NCI-H446 treated with DMSO at 0.1 percent for 48 hours (cell line): ENCODE results near the gene CLDN22.
"Not testable (repeated sequence)": the region's sequence is repeated elsewhere in the genome, so short reads cannot be mapped to it uniquely, and the experiment has no call there.

Source experiments
- DNase-seq: peaks from one replicate; lab custom pipeline; 2025; lab: John Stamatoyannopoulos, UW

CLDN22 gene

GRCh38 chr4:183347146-183347545 is 27.1 kb upstream of the CLDN22 start:
- no peak for DNase-seq

DNA sequence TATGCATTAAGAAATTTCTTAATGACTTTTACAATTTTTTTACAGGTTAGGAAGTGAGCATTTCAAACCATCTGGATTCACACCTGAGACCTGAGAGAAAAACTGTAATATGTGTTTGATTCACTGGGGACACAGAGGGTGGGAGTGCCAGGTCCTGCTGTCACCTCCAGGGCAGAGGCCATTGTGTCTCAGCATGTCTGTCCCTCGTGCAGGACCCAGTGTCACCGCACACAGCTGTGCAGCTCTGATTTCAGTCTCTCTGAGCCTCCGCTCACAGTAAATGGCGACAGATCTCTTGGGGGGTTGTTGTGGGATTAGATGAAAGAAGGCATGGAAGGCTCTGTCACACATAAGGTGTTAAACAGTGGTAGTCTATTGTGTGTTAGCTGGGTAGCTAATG is 25.2 kb upstream of the CLDN22 start:
- DNase-seq = no peak

DNA sequence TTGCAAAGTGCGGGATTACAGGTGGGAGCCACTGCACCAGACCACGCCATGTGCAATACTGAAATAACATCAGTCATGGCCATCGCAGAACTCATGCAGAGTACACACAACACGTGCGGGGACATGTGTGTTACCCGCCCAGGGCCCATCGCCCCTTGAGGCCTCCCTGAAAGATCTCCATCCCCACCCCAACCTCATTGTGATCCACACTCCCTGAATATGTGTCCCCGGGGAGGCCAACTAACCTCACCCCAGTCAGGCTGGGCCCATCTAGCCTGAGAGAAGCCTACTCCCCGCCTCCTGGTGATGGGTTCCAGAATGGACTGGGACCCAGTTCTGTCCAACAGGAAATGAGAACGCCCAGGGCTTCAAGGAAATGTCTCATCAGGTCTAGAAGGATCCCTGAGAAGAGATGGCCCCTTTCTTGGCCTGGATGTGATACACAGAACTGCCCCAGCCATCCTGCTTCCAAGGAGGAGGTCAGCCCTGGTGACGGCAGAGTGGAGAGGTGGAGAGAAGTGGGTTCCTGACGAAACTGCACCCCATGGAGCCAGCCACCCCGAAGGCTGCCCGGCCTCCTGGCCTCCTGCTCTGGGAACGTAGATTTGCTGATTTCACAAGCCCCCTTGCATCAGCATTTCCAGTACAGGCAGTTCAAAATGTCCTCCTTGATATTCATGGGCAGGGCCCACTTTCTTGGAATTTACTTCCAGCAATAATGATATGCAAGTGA is 24.6 kb upstream of the CLDN22 start:
- DNase-seq = no peak

DNA sequence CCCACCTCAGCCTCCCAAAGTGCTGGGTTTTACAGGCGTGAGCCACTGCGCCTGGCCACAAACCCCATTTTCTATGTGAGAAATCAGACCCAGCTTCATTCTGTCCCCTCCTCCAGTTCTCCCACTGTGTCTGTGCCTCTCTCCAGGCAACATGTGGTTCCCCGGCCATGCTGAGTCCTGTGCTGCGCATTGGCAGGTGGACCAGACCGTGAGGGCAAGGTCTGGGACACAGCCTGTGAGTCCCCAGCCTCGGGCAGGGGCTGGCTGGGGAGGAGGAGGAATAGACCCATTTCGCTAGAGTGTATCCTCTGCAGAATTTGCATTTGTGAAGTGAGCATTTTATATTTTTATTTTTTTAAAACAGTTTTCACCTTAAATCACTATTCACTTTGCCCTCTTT is 23.7 kb upstream of the CLDN22 start:
- no peak for DNase-seq

GRCh38 chr4:183342541-183343533 is 22.8 kb upstream of the CLDN22 start:
- no peak for DNase-seq

DNA sequence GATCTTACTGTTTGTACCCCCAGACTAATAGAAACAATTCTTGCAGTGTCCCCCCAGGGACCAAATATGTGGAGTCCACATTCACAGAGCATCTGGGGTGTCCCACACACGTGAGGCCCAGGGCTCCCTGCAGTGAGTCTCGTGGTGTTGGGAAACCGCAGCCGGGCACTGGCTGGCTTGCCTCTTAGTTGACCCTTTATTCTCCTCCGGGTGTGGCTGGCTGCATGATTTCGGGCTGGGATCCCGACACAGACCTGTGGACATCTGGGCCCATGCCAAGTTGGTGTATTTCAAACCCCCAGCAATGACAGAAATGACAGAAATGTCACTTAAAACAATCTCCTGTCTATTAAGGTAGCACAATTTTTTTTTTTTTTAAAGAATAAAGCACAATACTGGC is 17.8 kb upstream of the CLDN22 start:
- DNase-seq = no peak

- DNase-seq = no peak
These were observed 17.3 kb upstream of the CLDN22 start for GRCh38 chr4:183337349-183337748.

GRCh38 chr4:183335369-183335940 is 15.4 kb upstream of the CLDN22 start:
- no peak for DNase-seq

- no peak for DNase-seq
These were observed 13.9 kb upstream of the CLDN22 start for GRCh38 chr4:183333983-183334382.

DNA sequence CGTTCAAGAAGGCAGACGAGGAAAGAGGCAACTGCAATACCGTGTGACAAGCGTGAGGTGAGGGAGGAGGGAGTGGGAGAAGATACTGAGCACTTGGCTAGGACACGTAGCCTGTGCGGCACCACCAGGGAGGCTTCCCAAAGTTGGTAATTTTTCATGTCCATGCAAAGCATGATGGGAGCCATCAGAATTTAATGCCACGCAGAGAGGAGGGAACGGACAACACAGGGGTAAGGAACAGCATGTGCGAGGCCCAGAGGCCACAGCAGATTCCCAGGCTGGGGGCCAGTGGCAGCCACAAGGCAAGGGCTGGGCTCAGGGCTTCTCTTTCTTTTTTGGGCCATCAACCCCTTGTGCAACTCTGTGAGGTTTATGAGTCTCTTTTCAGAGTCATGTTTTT is 13.1 kb upstream of the CLDN22 start:
- DNase-seq = no peak

- no peak for DNase-seq
These were observed 12.4 kb upstream of the CLDN22 start for GRCh38 chr4:183332447-183332846.

DNA sequence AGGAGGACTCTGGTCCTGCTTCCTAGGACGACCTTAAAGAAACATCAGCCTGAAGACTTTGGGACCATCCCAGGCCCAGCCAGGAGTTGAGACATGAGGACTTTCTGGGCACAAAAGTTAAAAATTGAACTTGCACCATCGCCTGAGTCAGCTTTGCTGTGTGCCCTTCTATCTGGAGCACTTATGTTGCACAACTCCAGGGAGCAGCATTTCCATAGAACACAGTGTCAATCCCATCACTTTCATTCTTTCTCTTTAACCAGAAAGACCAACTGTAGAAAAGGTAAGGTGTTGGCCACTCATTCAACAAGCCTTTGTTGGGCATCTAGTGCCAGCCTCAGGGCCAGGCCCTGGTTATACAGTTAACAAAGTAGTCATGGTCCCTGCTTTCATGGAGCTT is 10.8 kb upstream of the CLDN22 start:
- no peak for DNase-seq

GRCh38 chr4:183329954-183330742 is 10.1 kb upstream of the CLDN22 start:
- DNase-seq = no peak

DNA sequence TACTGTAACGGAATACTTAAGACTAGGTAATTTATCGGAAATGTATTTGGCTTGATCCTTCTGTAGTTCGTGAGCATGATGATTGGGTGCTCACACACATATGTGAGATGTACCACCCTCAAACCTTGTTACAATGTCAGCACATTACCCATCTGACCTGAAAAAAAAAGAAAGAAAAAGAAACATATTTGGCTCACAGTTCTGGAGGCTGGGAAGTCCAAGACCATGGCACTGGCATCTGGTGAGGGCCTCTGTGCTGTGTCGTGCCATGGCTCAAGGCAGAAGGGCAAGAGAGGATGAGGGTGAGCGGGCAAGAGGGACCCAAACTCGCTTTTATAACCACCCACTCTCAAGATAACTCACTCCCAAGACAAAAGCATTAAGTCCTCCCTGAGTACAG is 9.2 kb upstream of the CLDN22 start:
- no peak for DNase-seq

GRCh38 chr4:183328832-183329231 is 8.8 kb upstream of the CLDN22 start:
- DNase-seq = no peak

DNA sequence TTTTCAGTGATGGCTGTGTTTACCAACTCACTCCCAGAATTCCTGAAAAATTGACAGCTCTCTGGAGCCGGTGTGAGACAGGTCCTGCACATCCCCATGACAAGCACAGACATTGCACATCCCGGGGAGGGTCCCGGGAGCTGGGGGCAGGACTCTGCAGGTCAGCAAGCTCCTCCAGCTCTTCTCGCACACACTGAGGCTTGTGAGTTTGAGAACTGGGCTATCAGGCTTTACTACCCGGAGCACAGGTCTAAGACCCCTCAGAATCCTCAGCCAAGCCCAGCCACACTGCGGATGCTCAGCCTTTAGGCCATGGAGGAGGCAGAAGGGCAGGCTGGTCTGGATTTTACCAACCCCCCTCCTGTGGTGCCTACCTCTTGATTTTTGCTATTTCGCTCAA is 7.8 kb upstream of the CLDN22 start:
- DNase-seq = no peak

GRCh38 chr4:183326853-183327252 is 6.8 kb upstream of the CLDN22 start:
- no peak for DNase-seq

DNA sequence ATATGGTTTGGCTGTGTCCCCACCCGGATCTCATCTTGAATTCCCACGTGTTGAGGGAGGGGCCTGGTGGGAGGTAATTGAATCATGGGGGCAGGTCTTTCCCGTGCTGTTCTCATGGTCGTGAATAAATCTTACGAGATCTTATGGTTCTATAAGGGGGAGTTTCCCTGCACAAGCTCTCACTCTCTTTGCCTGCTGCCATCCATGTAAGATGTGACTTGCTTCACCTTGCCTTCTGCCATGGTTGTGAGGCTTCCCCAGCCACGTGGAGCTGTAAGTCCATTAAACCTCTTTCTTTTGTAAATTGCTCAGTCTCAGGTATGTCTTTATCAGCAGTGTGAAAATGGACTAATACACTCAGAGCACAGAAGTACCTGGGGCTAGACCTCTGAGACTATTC is 6.3 kb upstream of the CLDN22 start:
- DNase-seq = not testable (repeated sequence)

GRCh38 chr4:183324619-183325018 is 4.5 kb upstream of the CLDN22 start:
- DNase-seq = no peak

- DNase-seq = not testable (repeated sequence)
These were observed 4.0 kb upstream of the CLDN22 start for GRCh38 chr4:183324056-183324455.

DNA sequence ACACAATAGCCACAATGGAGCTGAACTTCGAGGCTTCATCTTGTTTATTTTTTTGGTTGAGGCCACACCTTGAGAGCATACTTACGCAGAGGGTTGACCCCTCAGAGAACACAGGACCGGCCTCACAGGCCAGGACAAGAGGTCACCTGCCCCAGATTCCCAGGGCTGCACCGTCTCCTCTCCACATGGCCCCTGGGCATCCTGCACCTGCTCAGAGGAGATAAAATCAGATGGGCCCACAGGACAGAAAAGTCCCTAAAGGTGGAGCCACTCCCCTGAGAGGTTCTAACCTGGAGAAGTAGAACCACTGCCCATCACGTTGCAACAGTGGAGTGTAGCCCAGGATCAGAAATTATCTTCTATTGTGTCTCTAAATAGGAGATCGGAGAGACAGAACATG is 3.2 kb upstream of the CLDN22 start:
- DNase-seq = no peak

DNA sequence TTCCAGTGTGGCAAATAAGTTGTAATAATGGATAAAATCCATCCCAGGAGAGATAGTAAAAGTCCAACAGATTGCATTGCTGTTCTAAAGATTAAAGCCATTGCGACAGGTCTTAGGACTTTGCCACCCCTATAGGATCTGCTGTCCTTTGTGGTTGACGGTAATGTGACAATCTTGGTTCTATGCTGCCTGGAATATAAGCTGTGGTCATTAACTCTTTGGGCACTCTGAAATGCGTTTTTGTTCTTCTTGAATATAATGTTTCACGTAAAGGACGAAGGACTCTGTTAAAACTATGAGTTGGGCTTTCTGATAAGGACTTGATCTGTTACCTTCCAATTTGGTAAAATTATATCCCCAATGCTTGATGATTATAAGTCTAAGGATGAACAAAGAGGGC is 2.2 kb upstream of the CLDN22 start, which contains the start of gene CLDN24:
CLDN24 (minus strand) TSS at position 101 of the 400 bp plus-strand sequence; CDS start at position 101, 0 bp downstream.
- DNase-seq = no peak
